Activated T-helper 1 cell treated with anti-CD3 and anti-CD28 coated beads, Interleukin-2, amount 50 U/mL, for 16 hours (primary cell): ENCODE measurements around the gene EIF1.
"Not testable (repeated sequence)": the region's sequence is repeated elsewhere in the genome, so short reads cannot be mapped to it uniquely, and the experiment has no call there.

ENCODE experiments used
- DNase-seq, 2 donors: peaks; one replicate each; pipeline ENCODE4 v3.0.0-alpha.2; 2020; ENCODE audit warnings: low read depth in 1 of 2, low spot score in 1 of 2

Gene EIF1

DNA sequence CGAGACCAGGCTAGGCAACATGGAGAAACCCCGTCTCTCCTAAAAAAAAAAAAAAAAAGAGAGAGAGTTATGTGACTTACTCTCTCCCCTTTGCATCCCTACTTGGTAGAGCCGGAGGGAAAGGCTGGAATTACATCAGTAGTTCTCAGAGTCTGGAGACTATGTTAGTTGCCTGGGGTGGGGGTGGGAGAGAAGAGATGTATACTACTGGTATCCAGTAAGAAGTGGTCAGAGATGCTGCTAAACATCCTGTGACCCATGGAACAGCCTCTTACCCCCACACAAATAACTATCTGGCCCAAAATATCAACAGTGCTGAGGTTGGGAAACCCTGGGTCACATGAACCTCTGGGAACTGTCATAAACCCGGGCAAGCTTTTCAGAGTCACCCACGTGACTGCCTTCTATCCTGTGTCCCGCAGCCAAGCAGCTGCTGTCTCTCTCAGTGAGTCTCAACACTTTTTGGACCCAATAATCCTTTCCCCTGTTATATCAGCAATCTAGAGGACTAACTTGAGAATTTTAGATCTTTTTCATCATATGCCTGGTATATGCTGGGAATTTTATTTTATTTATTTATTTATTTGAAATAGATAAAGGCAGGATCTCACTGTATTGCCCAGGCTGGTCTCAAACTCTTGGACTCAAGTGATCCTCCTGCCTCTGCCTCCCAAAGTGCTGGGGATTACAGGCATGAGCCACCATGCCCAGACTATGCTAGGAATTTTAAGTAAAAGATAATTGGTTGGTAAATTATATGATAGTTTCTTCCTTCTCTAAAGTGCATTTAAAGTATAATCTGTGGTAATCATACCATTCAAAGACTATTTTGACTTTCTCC lies 8.7 kb downstream of the EIF1 start:
- DNase-seq = no peak

DNA sequence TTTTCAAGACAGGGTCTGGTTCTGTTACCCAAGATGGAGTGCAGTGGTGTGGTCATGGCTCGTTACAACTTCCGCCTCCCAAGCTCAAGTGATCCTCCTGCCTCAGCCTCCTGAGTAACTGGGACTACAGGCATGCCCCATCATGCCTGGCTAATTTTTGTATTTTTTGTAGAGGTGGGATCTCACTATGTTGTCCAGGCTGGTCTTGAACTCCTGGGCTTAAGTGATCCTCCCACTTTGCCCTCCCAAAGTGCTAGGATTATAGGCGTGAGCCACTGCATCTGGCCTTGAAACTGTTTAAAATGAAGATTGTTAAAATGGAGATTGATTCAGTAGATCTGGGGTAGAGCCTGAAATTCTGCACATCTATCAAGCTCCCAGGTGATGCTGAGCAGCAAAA lies 12.2 kb downstream of the EIF1 start:
- not testable (repeated sequence) for DNase-seq

DNA sequence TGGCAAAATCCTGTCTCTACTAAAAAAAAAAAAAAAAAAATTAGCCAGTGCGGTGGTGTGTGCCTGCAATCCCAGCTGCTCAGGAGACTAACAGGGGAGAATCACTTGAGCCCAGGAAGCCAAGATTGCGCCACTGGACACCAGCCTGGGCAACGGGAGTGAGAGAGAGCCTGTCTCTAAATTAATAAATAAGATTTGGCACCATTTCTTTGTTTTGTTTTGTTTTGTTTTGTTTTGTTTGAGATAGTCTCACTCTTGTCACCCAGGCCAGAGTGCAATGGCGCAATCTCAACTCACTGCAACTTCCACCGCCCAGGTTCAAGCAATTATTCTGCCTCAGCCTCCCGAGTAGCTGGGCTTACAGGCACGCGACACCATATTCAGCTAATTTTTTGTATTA lies 14.0 kb downstream of the EIF1 start:
- no peak for DNase-seq

DNA sequence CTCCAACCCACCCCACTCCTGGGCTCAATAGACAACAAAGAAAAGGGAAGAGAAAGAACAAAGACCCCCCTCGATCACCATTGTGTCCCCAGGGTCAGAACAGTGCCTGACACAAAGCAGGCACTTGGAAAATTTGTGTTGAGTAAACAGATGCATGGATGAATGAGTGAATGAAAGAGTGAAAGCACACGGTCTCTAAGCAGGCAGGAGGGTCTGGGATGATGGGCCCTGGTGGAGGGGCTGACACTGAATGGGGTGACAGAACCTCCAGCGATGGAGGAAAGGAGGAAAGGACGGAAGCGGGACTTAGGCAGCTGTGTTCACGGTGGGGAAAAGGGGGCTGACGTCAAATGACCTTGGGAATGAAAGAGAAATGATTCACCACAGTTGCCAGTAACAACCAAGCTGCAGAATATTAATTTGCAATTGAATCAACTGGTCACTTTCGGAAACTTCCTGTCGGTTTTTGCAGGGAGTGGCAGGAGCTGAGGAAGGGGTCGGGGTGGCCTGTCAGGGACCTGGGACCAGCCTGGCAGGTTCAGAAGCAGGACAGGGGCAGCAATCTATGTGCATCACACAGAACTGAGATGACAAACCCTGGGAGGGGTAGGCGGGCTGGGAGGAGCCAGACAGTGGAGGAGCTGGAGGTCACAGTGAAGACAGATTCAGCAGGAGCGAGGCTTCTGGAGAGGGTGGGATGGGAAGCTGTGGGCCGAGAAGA lies 16.7 kb downstream of the EIF1 start:
- DNase-seq = no peak

DNA sequence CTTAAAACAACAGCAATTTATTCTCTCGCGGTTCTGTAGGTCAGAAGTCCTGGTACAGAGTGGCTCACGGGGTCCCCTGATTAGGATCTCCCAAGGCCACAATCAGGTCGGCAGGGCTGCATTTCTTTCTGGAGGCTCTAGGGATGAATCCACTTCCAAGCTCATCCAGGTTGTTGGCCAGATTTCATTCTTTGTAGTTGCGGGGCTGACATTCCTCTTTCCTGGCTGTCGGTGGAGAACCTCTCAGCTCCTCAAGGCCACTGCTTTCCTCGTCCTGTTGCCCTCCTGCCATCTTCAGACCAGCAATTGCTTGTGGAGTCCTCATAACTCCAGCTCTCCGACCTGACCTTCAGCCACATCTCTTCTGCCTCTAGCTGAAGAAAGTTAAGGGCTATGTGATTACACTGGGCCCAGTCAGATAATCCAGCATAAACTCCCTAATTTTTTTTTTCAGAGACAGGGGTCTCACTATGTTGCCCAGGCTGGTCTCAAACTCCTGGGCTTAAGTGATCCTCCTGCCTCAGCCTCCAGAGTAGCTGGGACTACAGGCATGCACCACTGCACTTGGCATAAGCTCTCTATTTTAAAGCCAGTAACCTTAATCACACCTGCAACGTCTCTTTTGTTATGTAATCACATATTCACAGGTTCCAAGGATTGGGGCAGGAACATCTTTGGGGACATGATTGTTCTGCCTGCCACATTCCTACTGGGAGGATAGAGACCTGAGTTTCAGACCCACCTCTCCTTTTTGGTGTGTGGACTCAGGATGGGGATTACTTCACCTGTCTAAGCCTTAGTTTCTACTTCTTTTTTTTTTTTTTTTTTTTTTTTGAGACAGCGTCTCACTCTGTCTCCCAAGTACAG lies 19.4 kb downstream of the EIF1 start:
- DNase-seq = no peak

DNA sequence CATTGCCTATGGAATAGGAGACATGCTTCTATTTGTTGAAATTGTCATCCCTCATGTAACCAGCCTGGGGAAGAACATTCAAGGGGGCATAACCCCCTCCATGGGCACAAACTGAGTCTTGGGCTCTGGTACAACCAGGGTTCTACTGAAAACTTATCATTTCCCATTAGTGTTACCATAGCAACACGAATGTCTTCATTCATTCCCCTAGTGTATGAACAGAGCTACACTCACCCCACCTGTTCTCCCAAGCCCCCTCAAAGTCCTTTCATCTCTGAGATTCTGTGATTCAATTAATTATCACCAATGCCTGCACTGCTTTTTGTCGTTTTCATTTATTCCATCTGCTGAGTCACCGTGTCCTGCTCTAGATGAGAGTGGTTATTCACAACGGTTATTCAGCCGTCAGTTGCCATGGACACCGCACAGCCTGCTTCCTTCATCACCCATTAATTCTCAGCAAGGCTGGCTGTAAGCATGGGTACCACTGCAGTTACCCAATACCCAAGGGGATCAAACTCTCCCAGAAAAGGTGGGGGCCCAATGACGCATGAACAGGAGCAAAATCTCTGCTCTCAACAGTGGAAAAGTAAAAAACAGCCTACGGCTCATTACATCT lies 21.9 kb downstream of the EIF1 start:
- DNase-seq = no peak

DNA sequence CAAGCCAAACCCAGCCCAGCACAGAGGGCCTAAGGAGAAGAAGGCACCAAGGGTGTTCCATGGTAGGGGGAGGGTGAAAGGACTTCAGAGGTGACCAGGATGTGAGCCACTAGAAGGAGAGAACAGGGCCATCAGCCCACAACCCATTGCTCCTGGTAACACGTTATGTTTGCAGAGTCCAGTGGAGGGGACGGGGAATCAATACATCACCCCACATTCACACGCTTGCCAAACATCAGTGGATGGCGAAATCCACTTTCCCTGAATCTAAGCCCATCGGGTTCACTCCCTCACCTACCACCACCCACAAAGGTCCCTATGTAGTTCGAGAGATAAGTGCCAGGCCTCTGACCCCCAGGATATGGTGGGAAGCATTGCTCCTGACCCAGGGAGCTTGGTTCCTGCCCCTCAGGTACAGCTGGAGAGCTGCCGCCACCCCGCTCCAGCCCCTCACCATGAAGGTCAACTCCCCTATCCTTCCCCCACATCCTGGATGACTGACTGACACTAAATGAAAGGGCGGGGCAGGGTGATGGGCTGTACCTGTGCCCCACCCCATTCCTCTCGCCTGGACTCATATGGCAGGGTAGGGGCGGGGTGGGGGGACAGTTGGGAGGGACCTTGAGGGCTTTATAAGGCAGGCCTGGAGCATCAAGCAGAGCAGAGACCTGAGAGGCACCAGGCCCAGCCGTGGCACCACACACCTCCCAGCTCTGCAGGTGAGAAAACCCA lies 23.1 kb downstream of the EIF1 start, which contains the start of gene GAST:
Gene GAST, plus strand, starts transcription at position 663 of the 732 bp plus-strand sequence. CDS start 3,106 bp downstream, outside the sequence.
- DNase-seq = no peak

DNA sequence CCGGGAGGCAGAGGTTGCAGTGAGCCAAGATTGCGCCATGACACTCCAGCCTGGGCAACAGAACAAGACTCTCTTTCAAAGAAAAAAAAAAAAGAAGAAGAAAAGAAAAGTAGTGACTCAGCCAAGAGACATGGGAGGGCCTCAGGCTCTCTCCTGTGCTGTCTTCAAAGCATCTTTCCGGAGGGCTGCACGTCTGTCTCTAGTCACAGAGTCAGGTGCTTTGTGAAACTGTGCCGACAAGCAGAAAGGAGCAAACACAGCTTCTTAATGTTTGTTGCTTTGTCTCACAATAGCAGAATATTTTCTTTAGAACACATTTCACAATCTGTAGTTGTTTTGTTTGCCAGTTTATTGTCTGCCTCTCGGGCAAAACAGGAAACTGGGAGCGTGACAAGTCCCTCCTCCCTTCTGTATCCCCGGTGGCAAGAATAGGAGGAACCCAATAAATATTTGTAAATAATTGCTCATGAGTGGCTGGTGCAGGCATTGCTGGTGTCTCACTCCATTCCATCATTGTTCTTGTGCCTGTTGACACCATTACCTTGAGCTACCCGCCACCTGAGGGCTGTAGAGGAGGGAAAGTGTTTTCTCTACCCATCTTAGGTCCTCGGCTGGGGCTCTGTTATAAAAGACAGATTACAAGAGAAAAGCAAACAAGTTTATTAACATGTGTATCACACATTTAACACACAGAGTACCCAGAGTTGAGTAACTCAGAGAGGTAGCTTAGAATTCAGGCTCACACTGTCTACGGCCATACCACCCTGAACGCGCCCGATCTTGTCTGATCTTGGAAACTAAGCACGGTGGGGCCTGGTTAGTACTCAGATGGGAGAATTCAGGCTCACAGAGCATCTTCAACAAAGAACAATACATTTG lies 29.0 kb downstream of the EIF1 start:
- no peak for DNase-seq

DNA sequence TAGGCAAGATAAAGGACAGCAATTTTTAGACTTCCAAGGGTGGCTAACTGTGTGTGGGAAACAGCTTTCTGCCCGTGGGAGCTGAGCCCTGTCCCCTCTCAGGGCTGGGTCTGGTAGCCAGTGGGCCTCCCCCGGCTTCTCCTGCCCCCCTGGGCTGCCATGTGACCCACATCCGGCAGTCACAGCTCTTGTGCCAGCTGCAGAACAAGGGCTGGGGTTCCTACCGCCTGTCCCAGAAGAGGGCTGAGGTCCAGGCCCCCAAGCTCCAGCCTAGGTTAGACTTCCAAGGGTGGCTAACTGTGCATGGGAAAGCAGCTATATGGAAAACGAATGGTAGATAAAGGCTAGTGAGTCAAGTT lies 29.6 kb downstream of the EIF1 start:
- DNase-seq = no peak

DNA sequence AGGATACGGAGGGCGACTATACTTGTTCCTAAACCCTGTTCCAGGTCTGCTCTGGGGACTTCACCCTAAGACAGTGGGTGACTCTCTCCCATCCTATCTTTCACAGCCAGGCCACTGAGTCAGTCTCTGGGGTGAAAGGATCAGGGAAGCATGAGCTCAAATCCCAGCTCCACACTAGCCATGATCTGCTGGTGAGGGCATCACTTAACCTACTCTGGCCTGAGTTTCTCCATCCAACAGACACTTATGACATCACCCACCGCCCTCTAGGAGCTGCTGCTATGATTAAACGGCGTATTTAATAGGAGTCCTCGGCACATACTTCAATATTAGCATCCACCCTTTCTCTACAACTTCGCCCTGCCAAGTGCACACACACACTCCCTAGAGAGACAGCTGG lies 33.5 kb downstream of the EIF1 start:
- DNase-seq = no peak

DNA sequence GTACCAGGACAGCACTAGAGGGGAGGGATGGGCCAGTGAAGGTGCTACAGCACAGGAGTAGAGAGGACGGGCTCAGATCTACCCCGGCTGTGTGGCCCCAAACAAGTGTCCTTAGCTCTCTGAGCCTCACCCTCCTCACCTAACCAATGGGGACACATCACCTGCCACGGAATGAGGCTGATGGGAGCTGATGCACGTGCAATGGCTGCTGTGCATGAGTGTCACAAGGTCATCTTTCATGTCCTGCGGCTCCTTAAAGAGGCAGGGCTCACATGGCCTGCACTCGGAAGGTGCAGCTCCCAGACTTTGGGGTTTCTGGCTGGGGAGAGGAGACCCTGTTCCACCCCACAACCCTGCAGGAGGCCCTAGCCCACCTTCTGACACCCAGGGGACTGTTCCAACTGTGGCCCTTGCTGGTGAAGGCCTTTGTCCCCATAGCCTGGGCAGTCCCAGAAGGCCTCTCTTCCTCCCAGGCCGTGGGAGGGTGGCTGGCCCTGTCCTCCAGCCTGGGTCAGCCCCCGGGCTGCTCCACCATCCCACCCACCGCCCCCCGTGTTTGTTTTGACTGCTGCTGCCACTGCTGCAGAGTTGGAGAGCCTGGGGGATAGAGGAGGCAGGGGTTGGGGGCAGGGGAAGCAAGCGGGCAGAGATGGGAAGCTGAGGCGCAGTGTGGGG lies 35.3 kb downstream of the EIF1 start:
- DNase-seq = no peak

DNA sequence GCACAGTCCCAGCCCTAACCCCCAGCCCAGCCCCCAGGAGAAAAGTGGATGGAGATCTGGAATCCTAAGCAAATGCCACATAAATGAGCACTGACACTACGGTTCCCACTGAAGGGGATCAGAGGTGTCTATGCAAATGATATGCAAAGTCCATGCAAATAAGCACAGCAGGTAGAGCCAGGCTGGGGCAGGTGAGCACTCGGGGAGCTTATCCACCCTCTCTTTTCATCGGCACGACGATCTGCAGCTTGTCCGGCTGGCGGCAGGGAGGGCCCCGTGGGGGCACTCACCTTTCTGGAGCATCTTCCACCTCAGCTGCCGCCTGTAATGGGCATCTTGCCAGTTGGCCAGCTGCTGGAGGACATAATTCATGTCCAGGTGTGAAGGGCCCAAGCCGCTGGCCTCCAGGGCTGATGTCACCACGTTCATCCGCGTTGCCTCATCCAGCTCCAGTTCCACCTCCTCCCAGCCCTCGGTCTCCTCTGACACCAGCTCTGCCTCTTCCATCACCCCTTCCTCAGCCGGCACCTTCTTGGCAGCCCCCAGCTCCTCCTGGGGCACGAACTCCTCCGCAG lies 35.9 kb downstream of the EIF1 start:
- no peak for DNase-seq

DNA sequence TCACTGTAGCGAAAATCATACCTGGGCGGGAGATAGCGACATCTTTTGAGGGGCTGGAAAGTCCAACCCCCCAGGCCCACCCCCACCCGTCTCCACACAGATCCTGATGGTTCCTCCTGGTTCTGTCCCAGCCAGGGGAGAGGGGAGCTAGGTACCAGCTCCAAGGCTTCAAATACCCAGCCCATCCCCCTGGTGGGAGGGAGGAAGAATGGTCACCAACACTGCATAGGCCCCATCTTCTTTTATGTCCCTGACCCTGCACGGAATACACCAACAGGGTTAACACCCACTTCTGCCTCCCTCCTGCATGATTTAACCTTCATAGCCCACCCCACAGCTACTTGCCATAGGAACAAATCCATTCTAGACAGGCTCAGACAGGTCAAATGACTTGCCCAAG lies 36.4 kb downstream of the EIF1 start:
- no peak for DNase-seq

DNA sequence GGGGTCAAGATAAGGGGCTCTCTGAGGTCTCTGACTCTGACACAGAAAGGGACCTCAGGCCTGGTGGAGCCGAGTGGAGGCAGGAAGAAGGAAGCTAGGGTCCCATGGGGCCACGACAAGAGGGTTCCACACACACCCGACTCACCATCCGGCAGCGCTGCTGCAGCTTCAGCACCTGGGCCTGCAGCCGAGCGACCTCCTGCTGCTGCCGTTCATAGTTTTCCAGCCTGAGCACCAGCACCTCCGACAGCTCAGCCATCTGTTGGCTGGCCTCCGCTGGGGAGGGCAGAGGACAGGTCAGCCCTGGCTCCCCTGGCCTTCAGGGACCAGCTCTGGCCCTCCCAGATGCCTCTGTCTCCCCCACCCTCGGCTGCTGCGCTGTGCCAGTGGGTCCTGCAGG lies 39.4 kb downstream of the EIF1 start:
- no peak for DNase-seq

DNA sequence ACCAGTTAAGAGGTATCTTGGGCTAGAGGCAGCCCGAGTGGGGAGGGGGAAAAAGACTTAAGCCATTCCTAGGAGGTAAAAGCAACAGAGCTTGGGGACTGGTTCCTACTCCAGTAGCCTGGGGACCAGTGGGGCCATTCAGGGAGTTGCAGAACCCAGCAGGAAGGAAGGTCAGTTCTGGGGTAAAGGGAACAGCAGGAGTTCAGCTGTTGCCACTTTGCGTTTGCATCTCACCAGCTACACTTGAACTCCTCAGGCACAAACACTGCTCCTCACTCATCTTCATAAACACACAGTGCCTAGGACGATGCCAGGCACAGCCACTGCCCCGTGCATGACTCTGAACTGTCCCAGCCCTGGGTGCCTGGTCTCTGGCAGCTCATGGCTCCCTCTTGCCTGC lies 41.8 kb downstream of the EIF1 start:
- DNase-seq = no peak

DNA sequence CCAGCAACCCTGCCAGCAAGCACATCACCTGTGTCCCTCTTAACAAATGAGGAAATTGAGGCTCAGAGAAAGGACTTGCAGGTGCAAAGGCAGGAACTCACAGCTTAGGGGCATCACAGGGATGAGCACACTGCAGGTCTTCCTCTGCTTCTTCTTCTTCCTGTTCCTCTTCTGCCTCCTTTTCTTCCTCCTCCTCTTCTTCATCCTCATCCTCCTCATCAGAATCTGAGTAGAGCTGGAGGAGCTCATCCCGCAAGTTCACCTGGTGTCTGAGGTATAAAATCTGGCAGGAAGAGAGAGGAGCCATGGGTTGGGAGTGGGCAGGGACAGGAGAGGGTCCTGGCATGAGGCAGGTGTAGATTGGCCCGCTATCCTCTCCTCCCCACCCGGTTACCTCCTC lies 43.2 kb downstream of the EIF1 start:
- DNase-seq = no peak

DNA sequence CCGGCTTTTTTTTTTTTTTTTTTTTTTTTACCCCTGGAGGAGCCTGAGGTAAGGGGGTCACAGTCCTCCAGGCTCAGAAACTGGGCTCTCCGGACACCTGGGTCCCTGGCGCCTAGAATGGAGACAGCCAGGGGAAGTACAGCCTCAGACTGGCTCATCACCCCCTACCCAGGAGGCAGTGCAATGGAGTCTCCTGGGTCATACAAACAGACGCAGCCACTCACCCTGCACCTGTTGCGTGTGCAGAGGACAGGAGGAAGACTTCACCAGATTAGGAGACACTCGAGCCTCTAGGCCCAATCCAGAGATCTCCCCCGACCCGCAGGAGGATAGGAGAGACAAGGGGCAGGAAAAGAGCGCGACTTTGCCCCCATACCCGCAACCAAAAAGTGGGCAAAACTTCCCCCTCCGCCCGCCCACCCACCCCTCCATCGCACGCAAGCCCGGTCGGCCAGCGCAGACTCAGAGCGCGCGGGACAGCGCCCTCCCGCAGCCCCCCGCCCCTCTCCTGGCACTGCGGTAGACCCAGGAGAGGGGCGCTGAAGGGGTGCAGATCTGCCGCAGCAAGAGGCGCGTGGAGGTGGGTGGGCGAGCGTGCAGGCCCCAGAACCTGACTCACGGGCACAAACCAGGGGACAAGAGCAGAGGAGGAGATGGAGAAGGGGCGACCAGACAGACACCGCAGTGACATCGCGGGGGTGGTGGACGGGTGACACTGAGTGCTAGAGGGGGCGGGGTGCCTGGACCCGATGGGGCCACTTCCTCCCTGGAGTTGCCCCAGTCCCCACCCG lies 44.9 kb downstream of the EIF1 start:
- DNase-seq = no peak
